Left hindlimb (tissue), 1 donor: ENCODE results near the gene PSMD10.

Experiments
- DNase-seq: peaks from one replicate; pipeline ENCODE4 v3.0.0-alpha.2; 2018

Gene PSMD10

GRCh38 chrX:108071578-108071977 is 19.8 kb downstream of the PSMD10 start:
- DNase-seq, result no peak

- DNase-seq, result no peak
Measured at GRCh38 chrX:108070891-108071290, 20.5 kb downstream of the PSMD10 start.

DNA sequence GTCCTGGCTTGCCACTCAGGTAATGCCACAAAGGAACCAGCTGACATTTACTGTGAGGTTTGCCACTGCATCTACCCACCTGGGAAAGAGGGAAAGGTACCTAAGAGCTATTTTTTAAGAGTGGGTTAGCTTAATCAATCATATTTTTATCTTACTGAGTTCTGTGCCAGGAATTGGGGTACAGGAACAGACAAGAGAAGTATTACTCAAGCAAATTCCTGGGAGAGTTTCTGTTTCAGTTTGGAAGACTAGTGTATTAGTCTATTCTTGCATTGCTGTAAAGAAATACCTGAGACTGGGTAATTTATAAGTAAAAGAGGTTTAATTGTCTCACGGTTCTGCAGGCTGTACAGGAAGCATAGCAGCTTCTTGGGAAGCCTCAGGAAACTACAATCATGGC is 23.2 kb downstream of the PSMD10 start:
- no peak for DNase-seq

DNA sequence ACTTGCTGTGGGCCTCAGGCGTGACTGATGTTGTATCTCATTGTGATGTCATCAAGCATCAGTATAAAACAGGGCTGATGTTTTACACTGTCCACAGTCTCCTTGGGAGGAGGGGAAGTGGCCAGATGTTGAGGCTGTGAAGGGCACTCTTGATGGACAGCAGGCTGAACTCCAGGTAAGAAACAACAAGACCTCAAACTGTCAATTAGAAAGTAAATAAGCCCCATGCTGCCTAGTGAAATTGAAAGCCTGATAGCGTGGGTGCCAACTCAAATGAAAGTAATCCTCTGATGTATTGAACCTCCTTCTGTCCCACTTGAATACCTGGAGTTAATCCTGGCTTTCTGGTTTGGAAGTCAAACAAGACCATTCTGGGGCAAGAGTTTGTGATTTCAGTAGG is 26.7 kb downstream of the PSMD10 start:
- no peak for DNase-seq

DNA sequence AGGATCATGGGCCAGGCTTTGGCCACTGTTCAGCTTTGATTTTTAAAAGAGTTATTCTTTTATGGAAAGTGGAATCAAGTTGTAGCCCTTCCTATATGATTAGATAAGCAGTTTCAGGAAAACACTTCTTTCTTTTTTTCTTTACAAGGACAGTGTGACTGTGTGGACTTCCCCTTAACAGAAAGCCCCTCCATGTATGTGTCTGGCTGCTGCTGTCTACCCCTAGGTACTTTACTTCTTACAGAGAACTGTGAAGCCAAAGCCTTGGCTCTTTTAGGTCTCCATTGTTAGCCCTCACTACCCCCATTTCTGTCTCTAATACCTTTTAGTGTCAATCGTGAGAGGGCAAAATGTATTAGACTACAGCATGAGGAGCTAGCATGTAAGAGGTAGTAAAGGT is 27.3 kb downstream of the PSMD10 start:
- DNase-seq, result no peak

DNA sequence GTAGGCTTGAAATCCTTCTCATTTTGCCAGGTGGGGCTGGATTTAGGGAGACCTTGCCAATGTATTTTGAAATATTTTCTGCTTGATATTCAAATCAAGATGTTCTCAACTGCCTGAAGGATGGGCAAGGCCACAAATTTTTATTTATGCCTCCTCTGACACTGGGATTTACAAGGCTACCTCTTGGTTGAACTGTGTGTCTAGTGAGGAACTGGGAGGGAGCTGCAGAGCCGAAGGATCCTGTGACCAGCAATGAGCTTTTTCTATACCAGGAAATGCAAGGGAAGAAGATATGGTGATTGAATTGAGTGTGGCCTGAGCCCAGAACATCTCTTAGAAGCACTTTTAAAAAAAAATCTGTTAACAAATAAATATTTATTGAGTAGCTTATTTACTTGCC is 31.5 kb downstream of the PSMD10 start:
- DNase-seq, result no peak

DNA sequence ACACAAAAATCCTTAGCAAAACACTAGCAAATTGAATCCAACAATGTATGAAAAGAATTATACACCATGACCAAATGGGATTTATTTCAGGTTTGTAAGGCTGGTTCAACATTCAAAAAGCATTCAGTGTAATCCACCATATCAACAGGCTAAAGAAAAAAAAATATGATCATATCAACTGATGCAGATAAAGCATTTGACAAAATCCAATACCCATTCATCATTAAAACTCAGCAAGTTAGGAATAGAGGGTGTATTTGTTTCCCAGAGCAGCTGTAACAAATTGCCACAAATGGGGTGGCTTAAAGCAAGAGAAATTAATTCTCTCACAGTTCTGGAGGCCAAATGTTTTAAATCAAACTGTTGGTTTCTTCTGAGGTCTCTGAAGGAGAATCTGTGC is 35.8 kb downstream of the PSMD10 start:
- DNase-seq, result no peak

- DNase-seq, result no peak
Measured at GRCh38 chrX:108053218-108053617, 38.1 kb downstream of the PSMD10 start.

GRCh38 chrX:108049649-108050048 is 41.7 kb downstream of the PSMD10 start:
- no peak for DNase-seq

GRCh38 chrX:108044554-108045256 is 46.6 kb downstream of the PSMD10 start, which contains the start of gene VSIG1:
TSS of gene VSIG1 (plus strand) at chrX:108045065. CDS start at chrX:108045131, 66 bp downstream.
- DNase-seq, result no peak

GRCh38 chrX:108036298-108036973 is 54.9 kb downstream of the PSMD10 start:
- DNase-seq, result no peak

DNA sequence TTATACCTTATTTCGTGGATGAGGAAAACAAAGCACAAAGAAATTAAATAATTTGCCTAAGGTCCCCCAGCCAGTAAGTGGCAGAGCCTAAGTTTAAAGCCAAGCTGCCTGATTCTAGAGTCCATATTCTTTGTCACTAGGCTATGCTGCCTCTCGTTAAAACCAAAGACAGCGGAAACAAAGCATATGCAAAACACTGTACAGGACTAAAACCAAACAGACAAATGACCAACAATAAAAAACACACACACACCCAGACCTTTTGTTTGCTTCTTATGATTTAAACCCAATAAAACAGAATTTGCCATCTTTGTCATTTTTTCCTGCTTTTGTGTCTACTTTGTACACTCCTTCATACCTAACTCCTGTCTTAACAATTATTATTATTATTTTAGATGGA is 56.6 kb downstream of the PSMD10 start:
- no peak for DNase-seq
